GM04503 (cell line): ENCODE data around the gene CHRNA1.
"Not testable (repeated sequence)": the region's sequence is repeated elsewhere in the genome, so short reads cannot be mapped to it uniquely, and the experiment has no call there.

Experiments used
- DNase-seq: peaks from one replicate; pipeline ENCODE4 v3.0.0-alpha.2; 2012; ENCODE audit warnings: low read depth

Gene CHRNA1

DNA sequence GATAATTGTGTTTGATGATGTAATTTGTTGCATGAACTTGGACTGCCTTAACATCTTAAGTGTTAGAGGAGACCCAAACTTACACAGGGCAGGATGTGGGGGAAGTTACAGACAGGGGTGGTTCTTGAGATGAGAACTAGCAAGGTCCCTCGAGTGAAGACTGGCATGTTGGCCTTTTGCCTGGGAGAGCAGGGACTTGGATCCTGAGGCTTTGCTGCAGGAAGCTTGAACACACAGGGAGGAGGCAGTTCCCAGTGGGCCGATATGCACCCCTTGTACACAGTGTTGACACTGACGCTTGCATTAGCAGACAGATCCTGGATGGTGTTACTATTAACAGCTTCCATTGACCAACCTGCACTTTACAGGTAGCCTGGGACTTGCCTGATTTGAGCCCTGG is 47.5 kb downstream of the CHRNA1 start:
- no peak for DNase-seq

GRCh38 chr2:174713686-174714085 is 50.6 kb downstream of the CHRNA1 start:
- DNase-seq = no peak

DNA sequence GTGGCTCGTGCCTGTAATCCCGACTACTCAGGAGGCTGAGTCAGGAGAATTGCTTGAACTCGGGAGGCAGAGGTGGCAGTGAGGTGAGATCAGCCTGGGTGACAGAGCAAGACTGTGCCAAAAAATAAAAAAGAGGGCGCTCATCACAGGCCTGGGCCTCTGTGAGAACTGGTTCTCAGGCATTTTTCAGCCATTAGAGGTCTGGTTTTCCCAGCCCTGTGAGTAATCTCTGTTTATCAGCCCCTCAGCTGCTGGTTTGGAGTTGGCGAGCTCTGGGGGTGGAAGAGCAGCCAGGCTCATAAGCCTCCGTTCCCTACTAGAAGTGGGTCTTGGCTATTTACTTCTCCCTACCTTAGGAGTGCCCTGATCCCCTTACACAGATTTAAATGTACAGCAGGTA is 53.1 kb downstream of the CHRNA1 start:
- no peak for DNase-seq

GRCh38 chr2:174709416-174710004 is 54.8 kb downstream of the CHRNA1 start:
- DNase-seq = not testable (repeated sequence)

DNA sequence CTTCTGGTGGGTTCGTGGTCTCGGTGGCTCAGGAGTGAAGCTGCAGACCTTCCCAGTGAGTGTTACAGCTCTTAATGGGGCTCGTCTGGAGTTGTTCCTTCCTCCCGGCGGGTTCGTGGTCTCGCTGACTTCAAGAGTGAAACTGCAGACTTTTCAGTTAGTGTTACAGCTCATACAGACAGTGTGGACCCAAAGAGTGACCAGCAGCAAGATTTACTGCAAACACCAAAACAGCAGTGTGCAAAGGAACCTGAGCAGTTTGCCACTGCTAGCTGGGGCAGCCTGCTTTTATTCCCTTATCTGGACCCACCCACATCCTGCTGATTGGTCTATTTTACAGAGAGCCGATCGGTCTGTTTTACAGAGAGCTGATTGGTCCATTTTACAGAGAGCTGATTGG is 55.6 kb downstream of the CHRNA1 start:
- DNase-seq = no peak

DNA sequence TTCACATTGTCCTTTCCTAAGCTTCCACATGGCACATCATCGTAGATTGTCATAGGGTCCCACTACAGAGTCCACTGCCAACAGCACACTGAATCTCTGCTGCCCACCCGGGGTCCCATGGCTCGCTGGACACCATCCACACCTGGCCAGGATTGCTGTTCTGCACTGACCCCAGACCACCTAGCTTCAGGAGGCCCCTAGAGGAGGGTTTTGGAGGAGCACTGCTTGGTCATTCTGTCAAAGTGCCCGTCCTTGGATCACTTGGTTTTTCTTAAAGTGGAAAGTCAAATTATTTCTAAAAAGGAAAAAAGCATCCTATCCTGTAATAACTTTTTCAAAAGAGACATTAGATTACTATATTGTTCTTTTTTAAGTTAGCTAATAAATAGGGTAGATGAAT is 59.0 kb downstream of the CHRNA1 start:
- no peak for DNase-seq

DNA sequence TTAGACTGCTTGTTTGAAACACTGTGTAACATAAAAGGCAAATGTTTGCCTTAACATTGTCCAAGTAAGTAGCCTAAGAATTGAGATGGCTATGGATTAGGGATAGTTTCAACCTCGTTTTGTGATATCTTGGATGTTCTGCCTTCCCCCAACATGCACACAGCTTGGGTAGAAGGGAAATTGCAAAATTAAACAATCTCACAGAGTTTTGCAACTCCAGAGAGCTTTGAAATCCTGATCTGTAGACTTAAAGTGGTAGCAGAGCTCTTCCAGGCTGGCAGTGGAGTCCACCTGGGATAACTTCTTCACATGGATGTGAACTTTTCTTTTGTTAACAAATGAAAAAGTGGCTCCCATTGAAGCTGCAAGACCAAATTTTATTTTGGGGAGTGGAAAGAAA is 59.6 kb downstream of the CHRNA1 start:
- DNase-seq = no peak

GRCh38 chr2:174704061-174704460 is 60.2 kb downstream of the CHRNA1 start:
- DNase-seq = no peak

- DNase-seq = no peak
Observed at GRCh38 chr2:174703430-174703829, 60.8 kb downstream of the CHRNA1 start.

- DNase-seq = no peak
Observed at GRCh38 chr2:174702541-174702940, 61.7 kb downstream of the CHRNA1 start.

- DNase-seq = no peak
Observed at GRCh38 chr2:174699993-174700766, 64.1 kb downstream of the CHRNA1 start.
